GM12873 (cell line): Measurements from ENCODE around the gene SARNP.

Source experiments
- TF ChIP-seq, protein P1 (sequence below): IDR thresholded peaks from 2 replicates; pipeline ENCODE4 v1.5.1; 2012; ENCODE audit warnings: low read depth, mild to moderate bottlenecking, moderate library complexity, low read length, control low read depth; ENCODE audit not compliant: insufficient read depth; ENCODE audit errors: missing control alignments

SARNP gene

DNA sequence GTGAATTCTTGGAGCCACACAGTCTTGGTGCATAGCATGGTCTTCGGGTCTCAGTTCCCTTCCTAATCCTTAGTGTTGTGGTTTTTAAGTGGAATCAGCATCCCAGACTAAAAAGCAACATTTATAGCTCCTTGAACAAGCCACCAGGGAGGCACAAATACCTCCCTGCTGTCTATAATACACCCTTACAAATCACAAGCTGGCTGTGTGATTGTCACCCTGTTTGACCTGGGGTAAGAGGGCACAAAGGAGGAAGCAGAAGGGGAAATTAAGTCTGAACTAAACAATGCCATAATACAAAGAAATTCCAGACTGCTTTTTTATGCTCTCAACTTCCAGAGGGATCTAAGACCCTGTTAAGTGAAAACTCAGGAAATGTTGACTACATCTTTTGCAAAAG is 32.9 kb upstream of the SARNP start:
- TF ChIP-seq, protein P1, sequence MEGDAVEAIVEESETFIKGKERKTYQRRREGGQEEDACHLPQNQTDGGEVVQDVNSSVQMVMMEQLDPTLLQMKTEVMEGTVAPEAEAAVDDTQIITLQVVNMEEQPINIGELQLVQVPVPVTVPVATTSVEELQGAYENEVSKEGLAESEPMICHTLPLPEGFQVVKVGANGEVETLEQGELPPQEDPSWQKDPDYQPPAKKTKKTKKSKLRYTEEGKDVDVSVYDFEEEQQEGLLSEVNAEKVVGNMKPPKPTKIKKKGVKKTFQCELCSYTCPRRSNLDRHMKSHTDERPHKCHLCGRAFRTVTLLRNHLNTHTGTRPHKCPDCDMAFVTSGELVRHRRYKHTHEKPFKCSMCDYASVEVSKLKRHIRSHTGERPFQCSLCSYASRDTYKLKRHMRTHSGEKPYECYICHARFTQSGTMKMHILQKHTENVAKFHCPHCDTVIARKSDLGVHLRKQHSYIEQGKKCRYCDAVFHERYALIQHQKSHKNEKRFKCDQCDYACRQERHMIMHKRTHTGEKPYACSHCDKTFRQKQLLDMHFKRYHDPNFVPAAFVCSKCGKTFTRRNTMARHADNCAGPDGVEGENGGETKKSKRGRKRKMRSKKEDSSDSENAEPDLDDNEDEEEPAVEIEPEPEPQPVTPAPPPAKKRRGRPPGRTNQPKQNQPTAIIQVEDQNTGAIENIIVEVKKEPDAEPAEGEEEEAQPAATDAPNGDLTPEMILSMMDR = no peak

DNA sequence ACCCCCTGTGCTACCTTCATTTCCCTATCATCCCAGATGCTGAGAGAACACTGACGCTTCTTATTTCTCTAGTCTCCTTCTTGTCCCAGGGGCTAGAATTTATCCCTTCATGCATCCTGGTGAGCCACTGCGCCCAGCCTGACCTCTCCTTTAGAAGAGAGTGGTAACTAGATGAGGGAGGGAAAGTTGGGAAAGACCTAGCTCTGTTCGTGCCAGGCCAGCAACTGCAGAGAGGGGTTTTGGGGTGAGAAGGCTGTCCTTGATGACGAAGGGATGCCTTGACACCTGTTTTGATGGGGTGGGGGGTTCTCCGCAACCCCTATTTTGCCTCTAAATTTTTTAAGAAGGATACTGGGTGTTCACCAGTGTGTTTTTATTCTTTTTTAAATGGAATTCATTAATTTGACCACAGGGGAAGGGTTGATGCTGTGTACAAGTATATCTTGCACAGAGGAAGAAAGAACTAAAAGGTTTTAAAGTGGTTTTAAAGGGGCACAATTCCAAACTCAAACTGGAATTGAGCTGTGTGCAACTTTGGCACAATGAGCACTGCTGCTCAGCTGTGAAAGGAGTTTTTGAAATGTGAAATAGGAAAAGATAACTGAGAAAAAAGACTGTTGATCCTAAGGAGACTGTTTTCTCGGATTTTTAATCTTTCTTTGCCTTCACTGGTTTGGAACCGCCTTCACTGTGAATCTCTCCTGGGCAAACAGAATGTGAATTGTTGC is 32.3 kb upstream of the SARNP start:
- TF ChIP-seq, protein P1 = no peak

DNA sequence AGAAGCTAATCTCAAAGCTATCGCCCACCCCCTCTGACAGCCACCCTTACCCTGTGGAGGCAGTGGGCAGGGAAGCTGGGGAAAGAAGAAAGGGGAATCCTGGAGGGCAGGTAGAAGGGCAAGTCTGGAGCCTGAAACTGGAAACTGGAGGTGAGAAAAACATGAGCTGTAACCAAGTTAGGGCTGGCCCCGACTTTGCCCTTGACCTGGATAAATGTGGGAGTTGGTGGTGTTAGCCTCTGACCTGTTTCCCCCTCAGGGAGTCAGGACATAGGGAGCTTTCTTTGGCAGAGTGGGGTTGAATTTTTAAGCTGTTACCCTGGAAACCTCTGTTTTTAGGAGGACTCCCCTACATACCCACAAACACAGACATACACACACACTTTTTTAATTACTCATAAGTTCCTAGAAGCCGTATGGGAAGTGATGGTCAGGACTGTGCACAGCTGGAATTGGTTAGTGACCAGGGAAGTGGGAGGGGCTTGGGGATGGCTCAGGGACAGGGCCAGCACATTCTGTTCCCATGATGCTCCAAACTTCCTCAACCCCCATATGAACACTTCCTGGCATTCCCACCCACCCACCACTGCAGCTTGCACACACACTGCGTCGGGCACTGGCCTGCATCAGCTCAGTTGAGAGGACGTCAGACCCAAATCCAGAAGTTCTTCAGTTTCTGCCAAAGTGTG is 30.2 kb upstream of the SARNP start:
- TF ChIP-seq, protein P1 = no peak

DNA sequence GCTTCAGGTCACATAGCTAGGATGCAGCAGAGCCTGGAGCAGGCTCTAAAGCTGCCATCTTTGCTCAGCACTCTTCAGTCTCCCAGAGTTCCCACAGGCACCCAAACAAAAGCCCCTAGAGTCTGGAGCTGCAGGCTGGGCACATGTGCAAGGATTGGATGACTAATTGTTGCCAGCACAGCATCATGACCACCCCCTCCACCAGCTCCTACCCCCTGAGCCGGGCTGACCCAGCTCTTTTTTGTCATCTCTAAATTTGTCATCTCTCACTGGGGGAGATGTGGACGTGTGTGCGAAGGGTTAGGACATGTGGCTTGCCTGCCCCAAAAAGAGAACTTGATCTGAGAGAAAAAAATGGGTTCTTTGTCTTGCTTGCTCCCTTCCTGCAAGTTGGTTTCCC is 29.5 kb upstream of the SARNP start:
- TF ChIP-seq, protein P1 = no peak

DNA sequence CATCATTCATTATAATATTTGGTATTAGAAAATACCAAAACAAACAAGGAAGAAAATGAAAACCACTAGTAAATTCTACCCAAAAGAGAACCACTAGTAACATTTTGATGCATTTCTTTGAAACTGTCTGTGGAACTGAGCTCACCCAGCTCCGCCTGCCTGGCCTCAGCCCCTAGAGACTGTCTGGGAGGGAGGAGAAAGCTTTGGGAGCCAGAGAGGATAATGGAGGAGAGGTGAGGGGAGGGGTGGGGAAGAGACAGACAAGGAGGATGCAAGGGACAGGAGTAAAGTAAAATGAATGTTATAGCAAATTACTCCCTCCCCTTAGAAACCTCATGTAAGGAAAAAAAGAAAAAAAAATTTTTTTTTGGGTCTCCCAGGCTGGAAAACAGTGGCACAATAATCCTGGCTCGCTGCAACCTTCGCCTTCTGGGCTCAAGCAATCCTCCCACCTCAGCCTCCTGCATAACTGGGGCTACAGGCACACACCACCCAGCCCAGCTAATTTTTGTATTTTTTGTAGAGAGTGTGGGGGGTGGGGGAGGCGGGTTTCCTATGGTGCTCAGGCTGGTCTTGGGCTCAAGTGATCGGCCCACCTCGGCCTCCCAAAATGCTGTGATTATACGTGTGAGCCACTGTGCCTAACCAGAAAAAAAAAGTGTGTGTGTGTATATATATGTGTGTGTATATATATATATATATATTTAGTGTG is 28.4 kb upstream of the SARNP start:
- TF ChIP-seq, protein P1 = no peak

DNA sequence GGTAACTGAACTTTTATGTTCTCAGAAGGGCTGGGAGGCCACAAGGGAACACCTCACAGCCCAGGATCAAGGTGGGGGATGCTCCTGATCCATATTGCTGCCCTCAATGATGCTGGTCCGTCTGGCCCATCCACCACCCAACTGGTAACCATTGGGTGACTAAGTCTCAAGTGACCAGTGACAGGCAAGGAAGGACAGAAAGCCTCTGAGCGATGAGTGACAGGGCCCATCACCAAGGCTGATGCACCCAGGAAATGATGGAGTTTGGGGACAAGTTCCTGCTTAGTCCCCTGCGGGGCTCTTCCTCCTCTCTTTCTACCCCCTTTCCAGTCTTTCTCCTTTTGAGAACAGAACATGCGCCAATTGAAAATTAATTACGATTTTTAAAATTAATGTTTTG is 27.8 kb upstream of the SARNP start:
- TF ChIP-seq, protein P1 = no peak

DNA sequence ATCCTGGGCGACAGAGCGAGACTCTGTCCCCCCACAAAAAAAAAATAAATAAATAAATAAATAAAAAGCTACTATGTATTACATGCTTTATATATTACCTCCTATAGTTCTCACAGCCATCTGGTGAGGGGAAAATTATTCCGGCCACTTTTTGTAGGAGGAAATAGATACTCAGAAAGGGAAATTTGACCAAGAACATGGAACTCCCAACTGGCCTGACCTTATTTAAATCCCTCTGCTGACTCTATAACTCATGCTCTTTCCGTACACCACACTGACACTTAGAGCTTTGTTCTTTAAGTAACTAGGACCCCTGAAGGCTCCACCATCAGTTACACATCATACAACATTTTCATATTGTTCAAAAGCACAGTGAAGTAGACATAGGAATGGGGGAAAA is 27.4 kb upstream of the SARNP start:
- TF ChIP-seq, protein P1 = no peak
